DOHH2 (cell line): ENCODE measurements around the gene EVI2A.

Source experiments
- H3F3A ChIP-seq: fragments of 200-600 bp; sonication (generic), shearing (Covaris generic); 2 replicates; pipeline ENCODE4 v1.6.0; 2016; ENCODE audit warnings: antibody characterized with exemption, mild to moderate bottlenecking; ENCODE audit not compliant: control insufficient read depth, insufficient read depth
- H3K27ac ChIP-seq: fragments of 200-600 bp; sonication (generic); 2 replicates; pipeline ENCODE4 v1.5.1; 2014; ENCODE audit warnings: low read depth, mild to moderate bottlenecking, low read length, moderate library complexity
- H3K27me3 ChIP-seq: fragments of 200-600 bp; sonication (generic); 2 replicates; pipeline ENCODE4 v1.6.1; 2014; ENCODE audit warnings: mild to moderate bottlenecking, low read length, mixed read lengths; ENCODE audit not compliant: control insufficient read depth
- H3K36me3 ChIP-seq: fragments of 200-600 bp; sonication (generic); 2 replicates; pipeline ENCODE4 v1.6.1; 2014; ENCODE audit warnings: mild to moderate bottlenecking, low read length, moderate library complexity, mixed read lengths; ENCODE audit not compliant: control insufficient read depth
- H3K4me1 ChIP-seq: fragments of 200-600 bp; sonication (generic); 2 replicates; pipeline ENCODE4 v1.6.1; 2014; ENCODE audit warnings: mild to moderate bottlenecking, low read length, mixed read lengths; ENCODE audit not compliant: control insufficient read depth
- H3K4me2 ChIP-seq: fragments of 200-600 bp; sonication (generic); 2 replicates; pipeline ENCODE4 v1.6.0; 2014; ENCODE audit warnings: mild to moderate bottlenecking, low read length, moderate library complexity
- H3K4me3 ChIP-seq: fragments of 200-600 bp; sonication (generic); 2 replicates; pipeline ENCODE4 v1.5.1; 2014; ENCODE audit warnings: mild to moderate bottlenecking, low read length, mixed read lengths
- H3K79me2 ChIP-seq: fragments of 200-600 bp; sonication (generic); 2 replicates; pipeline ENCODE4 v1.6.1; 2014; ENCODE audit warnings: mild to moderate bottlenecking, low read length, mixed read lengths; ENCODE audit not compliant: control insufficient read depth
- H3K9me2 ChIP-seq: fragments of 200-600 bp; sonication (generic); replicated peaks from 2 replicates; pipeline ENCODE4 v1.6.1; 2014; ENCODE audit warnings: mild to moderate bottlenecking, low read length, mixed read lengths; ENCODE audit not compliant: control insufficient read depth
- H3K9me3 ChIP-seq: fragments of 200-600 bp; sonication (generic); 2 replicates; pipeline ENCODE4 v1.6.1; 2014; ENCODE audit warnings: antibody characterized with exemption, low read length, mixed read lengths; ENCODE audit not compliant: control insufficient read depth, insufficient read depth
- H4K20me1 ChIP-seq: fragments of 200-600 bp; sonication (generic); 2 replicates; pipeline ENCODE4 v1.6.0; 2014; ENCODE audit warnings: low read depth, mild to moderate bottlenecking, antibody characterized with exemption, low read length, moderate library complexity; ENCODE audit not compliant: control insufficient read depth, insufficient read depth
- EZH2phosphoT487 ChIP-seq: fragments of 200-600 bp; sonication (generic); IDR thresholded peaks from 2 replicates; pipeline ENCODE4 v1.6.1; 2017; ENCODE audit warnings: borderline replicate concordance, mild to moderate bottlenecking, antibody characterized with exemption, low read length, moderate library complexity, mixed read lengths
- TF ChIP-seq, protein P1 (sequence below): fragments of 200-600 bp; sonication (generic); IDR thresholded peaks from one replicate; pipeline ENCODE4 v1.5.1; 2014; ENCODE audit warnings: antibody characterized with exemption, mild to moderate bottlenecking, low read depth, low read length; ENCODE audit not compliant: poor library complexity, severe bottlenecking

Gene EVI2A

GRCh38 chr17:31307640-31308039 lies 13.8 kb downstream of the EVI2A start:
- peaks cover 82% of the 10 kb centered on the region for H3K79me2 ChIP-seq
- peaks cover 50% of the 10 kb centered on the region for H3K4me1 ChIP-seq
- H3K4me3 ChIP-seq = peak overlapping the region; percentile 76
- no peaks in the 10 kb centered on the region for H4K20me1 ChIP-seq
- peaks cover 4% of the 10 kb centered on the region; the same call in 1 of the 2 replicates for H3K9me3 ChIP-seq
- TF ChIP-seq, protein P1, sequence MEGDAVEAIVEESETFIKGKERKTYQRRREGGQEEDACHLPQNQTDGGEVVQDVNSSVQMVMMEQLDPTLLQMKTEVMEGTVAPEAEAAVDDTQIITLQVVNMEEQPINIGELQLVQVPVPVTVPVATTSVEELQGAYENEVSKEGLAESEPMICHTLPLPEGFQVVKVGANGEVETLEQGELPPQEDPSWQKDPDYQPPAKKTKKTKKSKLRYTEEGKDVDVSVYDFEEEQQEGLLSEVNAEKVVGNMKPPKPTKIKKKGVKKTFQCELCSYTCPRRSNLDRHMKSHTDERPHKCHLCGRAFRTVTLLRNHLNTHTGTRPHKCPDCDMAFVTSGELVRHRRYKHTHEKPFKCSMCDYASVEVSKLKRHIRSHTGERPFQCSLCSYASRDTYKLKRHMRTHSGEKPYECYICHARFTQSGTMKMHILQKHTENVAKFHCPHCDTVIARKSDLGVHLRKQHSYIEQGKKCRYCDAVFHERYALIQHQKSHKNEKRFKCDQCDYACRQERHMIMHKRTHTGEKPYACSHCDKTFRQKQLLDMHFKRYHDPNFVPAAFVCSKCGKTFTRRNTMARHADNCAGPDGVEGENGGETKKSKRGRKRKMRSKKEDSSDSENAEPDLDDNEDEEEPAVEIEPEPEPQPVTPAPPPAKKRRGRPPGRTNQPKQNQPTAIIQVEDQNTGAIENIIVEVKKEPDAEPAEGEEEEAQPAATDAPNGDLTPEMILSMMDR = no peak
- TF ChIP-seq EZH2phosphoT487 = no peak
- peaks cover 80% of the 10 kb centered on the region for H3K36me3 ChIP-seq
- peak overlapping the region; percentile 97 for H3K27ac ChIP-seq
- peak overlapping the region; percentile 88 for H3K4me2 ChIP-seq
- H3F3A ChIP-seq = peaks cover 43% of the 10 kb centered on the region
- no peaks in the 10 kb centered on the region for H3K9me2 ChIP-seq
- no peaks in the 10 kb centered on the region for H3K27me3 ChIP-seq

DNA sequence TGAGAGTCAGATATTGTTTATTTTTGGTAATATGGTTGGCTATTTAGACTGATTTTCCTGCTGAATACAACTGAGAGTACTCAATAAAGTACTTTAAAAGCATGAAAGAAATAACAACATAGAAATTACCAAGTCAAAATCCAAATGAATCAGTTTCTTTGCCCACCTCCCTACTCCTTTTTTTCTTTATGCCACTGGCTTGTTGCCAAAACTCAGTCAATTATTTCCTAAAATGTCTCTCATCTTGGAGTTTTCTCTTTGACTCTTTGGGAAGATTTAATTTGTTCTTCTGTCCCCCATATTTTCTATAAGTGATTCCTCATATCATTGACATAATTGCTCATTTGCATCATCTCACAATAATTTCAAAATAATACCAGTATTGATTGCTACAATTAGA lies 21.8 kb downstream of the EVI2A start:
- no peak for TF ChIP-seq EZH2phosphoT487
- TF ChIP-seq, protein P1 = no peak
- H4K20me1 ChIP-seq = no peaks in the 10 kb centered on the region
- H3K4me2 ChIP-seq = no peak overlapping the region
- H3F3A ChIP-seq = peaks cover 16% of the 10 kb centered on the region
- H3K27me3 ChIP-seq = no peaks in the 10 kb centered on the region
- no peak overlapping the region for H3K4me3 ChIP-seq
- no peaks in the 10 kb centered on the region for H3K9me2 ChIP-seq
- no peak overlapping the region for H3K27ac ChIP-seq
- H3K79me2 ChIP-seq = peaks cover 9% of the 10 kb centered on the region
- H3K9me3 ChIP-seq = peaks cover 4% of the 10 kb centered on the region; the same call in 1 of the 2 replicates
- H3K36me3 ChIP-seq = peaks cover 29% of the 10 kb centered on the region
- no peaks in the 10 kb centered on the region for H3K4me1 ChIP-seq

- Histone ChIP-seq H3K36me3 (peaks cover 7% of the 10 kb centered on the region; the same call in 1 of the 2 replicates), H3K9me3 (no peaks in the 10 kb centered on the region), H4K20me1 (no peaks in the 10 kb centered on the region), H3K4me2 (no peak within 1 kb of the TSS), H3K4me1 (no peaks in the 10 kb centered on the region), H3K9me2 (no peaks in the 10 kb centered on the region), H3K27ac (no peak within 1 kb of the TSS), H3K4me3 (no peak within 1 kb of the TSS), H3K79me2 (no peaks in the 10 kb centered on the region), H3F3A (peaks cover 8% of the 10 kb centered on the region; the same call in 1 of the 2 replicates), H3K27me3 (no peaks in the 10 kb centered on the region)
- TF ChIP-seq, protein P1 = no peak
- TF ChIP-seq EZH2phosphoT487 = no peak
Observed at GRCh38 chr17:31297090-31297489, 24.3 kb downstream of the EVI2A start, which contains the start of gene OMG. TSS of gene OMG (minus strand) at chr17:31297239. CDS start at chr17:31296331, 908 bp downstream.

DNA sequence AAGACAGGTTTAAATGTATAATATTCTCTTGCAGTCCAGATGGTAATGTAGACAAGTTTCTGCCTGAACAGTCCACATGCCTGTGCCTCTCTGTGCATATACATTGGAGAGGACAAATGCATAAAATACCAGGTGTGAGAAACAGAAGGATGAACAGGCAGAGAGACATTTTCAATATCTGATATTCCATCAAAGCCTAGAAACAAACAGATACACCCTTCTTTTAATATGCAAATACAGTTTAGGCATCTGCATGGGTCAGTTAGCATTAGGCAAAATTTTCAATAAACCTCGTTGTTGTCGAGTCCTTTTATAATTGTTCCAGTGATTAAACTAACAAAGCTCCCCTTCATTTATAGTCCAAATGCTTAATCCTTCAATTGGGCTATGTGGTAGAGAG lies 25.3 kb downstream of the EVI2A start:
- no peaks in the 10 kb centered on the region for H3K27me3 ChIP-seq
- H3K9me2 ChIP-seq = no peaks in the 10 kb centered on the region
- no peak overlapping the region for H3K4me2 ChIP-seq
- no peaks in the 10 kb centered on the region for H3K9me3 ChIP-seq
- H3K4me3 ChIP-seq = no peak overlapping the region
- peaks cover 2% of the 10 kb centered on the region; the same call in 1 of the 2 replicates for H3F3A ChIP-seq
- no peaks in the 10 kb centered on the region for H3K4me1 ChIP-seq
- no peak overlapping the region for H3K27ac ChIP-seq
- no peaks in the 10 kb centered on the region for H3K79me2 ChIP-seq
- H3K36me3 ChIP-seq = 0 out of 2 replicates have a peak, but pooled peaks cover 4% of the 10 kb centered on the region
- no peaks in the 10 kb centered on the region for H4K20me1 ChIP-seq
- no peak for TF ChIP-seq EZH2phosphoT487
- TF ChIP-seq, protein P1 = no peak
